Body of pancreas (tissue), 4 donors: ENCODE results near the gene CSGALNACT2. TPM values are rescaled to one million over a fixed set of nuclear protein-coding genes. Genes with fewer than 3 reads are reported as not detected.

Source experiments
- ATAC-seq: fragments of 150-250 bp; one replicate; pipeline ENCODE4 v1.9.1; 2016
- DNase-seq, 4 donors: peaks; one replicate each; pipeline ENCODE4 v3.0.0-alpha.2; 2019
- H3K27ac ChIP-seq, 4 donors: fragments of 200-600 bp; sonication (generic); 1 replicate in 3 of 4; 2 replicates in 1 of 4; pipeline versions ENCODE4 v1.5.1 to v1.6.1; 2016 to 2019; ENCODE audit warnings: mild to moderate bottlenecking in 1 of 4, mixed read lengths in 1 of 4, moderate library complexity in 1 of 4
- H3K27me3 ChIP-seq, 2 donors: fragments of 200-600 bp; sonication (generic); one replicate each; pipeline ENCODE4 v1.6.0; 2016; ENCODE audit warnings: mild to moderate bottlenecking in 1 of 2
- H3K36me3 ChIP-seq, 2 donors: fragments of 200-600 bp; sonication (generic); replicated peaks in 1 of 2; 2 replicates each; pipeline ENCODE4 v1.5.1; 2016; ENCODE audit warnings: low read depth in 2 of 2; ENCODE audit not compliant: insufficient read depth in 1 of 2
- H3K4me1 ChIP-seq: fragments of 200-600 bp; sonication (generic); one replicate; pipeline ENCODE4 v1.6.0; 2016
- H3K4me3 ChIP-seq, 2 donors: fragments of 200-600 bp; sonication (generic); 1 replicate in 1 of 2; 2 replicates in 1 of 2; pipeline ENCODE4 v1.5.1; 2016 to 2019
- H3K9me3 ChIP-seq, 3 donors: fragments of 200-600 bp; sonication (generic); 1 replicate in 2 of 3; 2 replicates in 1 of 3; pipeline ENCODE4 v1.5.1; 2016
- POLR2A ChIP-seq, 3 donors: fragments of 450-650 bp; IDR thresholded peaks; one replicate each; pipeline ENCODE4 v1.6.1; 2016; ENCODE audit warnings: antibody characterized with exemption in 3 of 3, mild to moderate bottlenecking in 2 of 3
- WGBS, 2 donors: methylation state at CpG; one replicate each; pipeline ENCODE4 v1.1.5; 2017; 5-methylcytosine and 5-hydroxymethylcytosine counted together
- intact Hi-C: fragments of 100-400 bp; cut with DNase I; formaldehyde crosslinking; loops from one replicate; pipeline ENCODE4 v1.15.1; 2023
- total RNA-seq, 2 donors: library from RNA; depleted of rRNA; stranded (reverse); fragments of >200 nt; gene quantifications; one replicate each; pipeline ENCODE4 v1.1.0, GENCODE V29; 2016
- TF ChIP-seq, protein P1 (sequence below), 7 experiments: fragments of 450-650 bp in 4 of 7; fragments of 200-600 bp in 3 of 7; sonication (generic) in 3 of 7; IDR thresholded peaks; one replicate each; pipeline ENCODE4 v1.5.1; 2016 to 2019; ENCODE audit warnings: antibody characterized with exemption in 7 of 7

Gene CSGALNACT2
- total RNA-seq, 2 donors from 2014 or later, result 6.9 to 9.6 TPM

- no peaks in the 10 kb centered on the region for H3K36me3 ChIP-seq
- ATAC-seq (no peak), DNase-seq (no peak)
- TF ChIP-seq POLR2A (IDR thresholded peaks at IDR 0.05), result no peak
- TF ChIP-seq, protein P1, sequence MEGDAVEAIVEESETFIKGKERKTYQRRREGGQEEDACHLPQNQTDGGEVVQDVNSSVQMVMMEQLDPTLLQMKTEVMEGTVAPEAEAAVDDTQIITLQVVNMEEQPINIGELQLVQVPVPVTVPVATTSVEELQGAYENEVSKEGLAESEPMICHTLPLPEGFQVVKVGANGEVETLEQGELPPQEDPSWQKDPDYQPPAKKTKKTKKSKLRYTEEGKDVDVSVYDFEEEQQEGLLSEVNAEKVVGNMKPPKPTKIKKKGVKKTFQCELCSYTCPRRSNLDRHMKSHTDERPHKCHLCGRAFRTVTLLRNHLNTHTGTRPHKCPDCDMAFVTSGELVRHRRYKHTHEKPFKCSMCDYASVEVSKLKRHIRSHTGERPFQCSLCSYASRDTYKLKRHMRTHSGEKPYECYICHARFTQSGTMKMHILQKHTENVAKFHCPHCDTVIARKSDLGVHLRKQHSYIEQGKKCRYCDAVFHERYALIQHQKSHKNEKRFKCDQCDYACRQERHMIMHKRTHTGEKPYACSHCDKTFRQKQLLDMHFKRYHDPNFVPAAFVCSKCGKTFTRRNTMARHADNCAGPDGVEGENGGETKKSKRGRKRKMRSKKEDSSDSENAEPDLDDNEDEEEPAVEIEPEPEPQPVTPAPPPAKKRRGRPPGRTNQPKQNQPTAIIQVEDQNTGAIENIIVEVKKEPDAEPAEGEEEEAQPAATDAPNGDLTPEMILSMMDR (IDR thresholded peaks at IDR 0.05), result no peak
- no peaks in the 10 kb centered on the region for H3K9me3 ChIP-seq
- peaks cover 8% of the 10 kb centered on the region for H3K4me1 ChIP-seq
- no peak overlapping the region for H3K27ac ChIP-seq
- 87 to 89% methylated on average over 12 to 14 of the region's 17 CpGs for WGBS, 2 donors
- no peaks in the 10 kb centered on the region for H3K27me3 ChIP-seq
- intact Hi-C loops, result loop anchor here (5.0 to 10.0 kb wide), 2 partner anchors 228 to 346 kb away; no protein-coding TSS in a partner anchor
- no peak overlapping the region for H3K4me3 ChIP-seq
Observed at GRCh38 chr10:43100366-43100765, 37.9 kb upstream of the CSGALNACT2 start.

- intact Hi-C loops, result loop anchor here (5.0 to 10.0 kb wide), 2 partner anchors 230 to 347 kb away; no protein-coding TSS in a partner anchor
- Histone ChIP-seq H3K27ac (no peak overlapping the region), H3K9me3 (no peaks in the 10 kb centered on the region), H3K36me3 (no peaks in the 10 kb centered on the region), H3K4me3 (no peak overlapping the region), H3K27me3 (no peaks in the 10 kb centered on the region), H3K4me1 (peaks cover 14% of the 10 kb centered on the region)
- no peak for TF ChIP-seq POLR2A (IDR thresholded peaks at IDR 0.05)
- TF ChIP-seq, protein P1 (IDR thresholded peaks at IDR 0.05), result no peak
- ATAC-seq (no peak), DNase-seq (no peak)
- 84 to 85% methylated on average over 18 to 19 of the region's 19 CpGs for WGBS, 2 donors
Observed at GRCh38 chr10:43102063-43102828, 36.0 kb upstream of the CSGALNACT2 start.

GRCh38 chr10:43105102-43105955 lies 32.9 kb upstream of the CSGALNACT2 start:
- Histone ChIP-seq H3K36me3 (no peaks in the 10 kb centered on the region), H3K27me3 (no peaks in the 10 kb centered on the region), H3K27ac (no peak overlapping the region), H3K4me1 (peaks cover 14% of the 10 kb centered on the region), H3K9me3 (no peaks in the 10 kb centered on the region), H3K4me3 (peak overlapping the region in 1 of 2 donors; percentile 21)
- peak; percentile 85 for ATAC-seq
- TF ChIP-seq, protein P1 (IDR thresholded peaks at IDR 0.05), result peak; percentile 98 to 99 (median 99)
- no peak for TF ChIP-seq POLR2A (IDR thresholded peaks at IDR 0.05)
- peak; percentile 66 to 79 (median 70) for DNase-seq
- WGBS, 2 donors, result 0 to 5% methylated on average over 7 to 71 of the region's 71 CpGs
- intact Hi-C loops, result loop anchor here (10.0 kb wide), 1 partner anchor 351 kb away; no protein-coding TSS in a partner anchor

DNA sequence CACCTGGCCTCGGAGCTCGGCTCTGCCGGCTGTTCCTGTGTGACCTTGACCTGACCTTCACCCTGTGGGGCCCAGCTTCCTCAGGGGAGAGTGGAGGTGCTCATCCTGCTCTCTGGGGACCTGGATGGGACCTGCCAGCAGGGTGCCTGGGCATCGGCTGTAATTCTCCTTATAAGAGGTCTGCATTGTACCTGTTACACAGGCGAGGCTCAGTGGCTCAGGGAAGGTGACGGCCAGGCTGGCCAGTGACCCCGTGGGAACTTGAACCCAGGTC lies 32.4 kb upstream of the CSGALNACT2 start:
- H3K27me3 ChIP-seq, result no peaks in the 10 kb centered on the region

More for the DNA sequence above, 32.4 kb upstream of the CSGALNACT2 start:
- ATAC-seq (no peak), DNase-seq (no peak)
- 43 to 60% methylated on average over 1 to 7 of the region's 7 CpGs for WGBS, 2 donors
- Histone ChIP-seq H3K36me3 (no peaks in the 10 kb centered on the region), H3K4me3 (no peak overlapping the region), H3K9me3 (no peaks in the 10 kb centered on the region), H3K27ac (no peak overlapping the region), H3K4me1 (peaks cover 14% of the 10 kb centered on the region)
- intact Hi-C loops, result loop anchor here (10.0 kb wide), 1 partner anchor 351 kb away; no protein-coding TSS in a partner anchor
- TF ChIP-seq, protein P1 (IDR thresholded peaks at IDR 0.05), result no peak
- no peak for TF ChIP-seq POLR2A (IDR thresholded peaks at IDR 0.05)
